Esophagus muscularis mucosa (tissue), 4 donors: ENCODE results near the gene ANKS1B. TPM values are rescaled to one million over a fixed set of nuclear protein-coding genes. Genes with fewer than 3 reads are reported as not detected.
"Not testable (repeated sequence)": the region's sequence is repeated elsewhere in the genome, so short reads cannot be mapped to it uniquely, and the experiment has no call there.

Source experiments
- DNase-seq: peaks from one replicate; pipeline ENCODE4 v3.0.0-alpha.2; 2017; ENCODE audit errors: extremely low spot score
- H3K27ac ChIP-seq, 4 donors: fragments of 200-600 bp; sonication (generic); replicated peaks in 1 of 4; 1 replicate in 3 of 4; 2 replicates in 1 of 4; pipeline ENCODE4 v1.5.1; 2016 to 2019; ENCODE audit warnings: mild to moderate bottlenecking in 1 of 4
- H3K27me3 ChIP-seq, 4 donors: fragments of 200-600 bp; sonication (generic); one replicate each; pipeline versions ENCODE4 v1.5.1 to v1.6.0; 2016 to 2019
- H3K36me3 ChIP-seq, 4 donors: fragments of 200-600 bp; sonication (generic); one replicate each; pipeline ENCODE4 v1.5.1; 2016 to 2019
- H3K4me1 ChIP-seq, 4 donors: fragments of 200-600 bp; sonication (generic); one replicate each; pipeline ENCODE4 v1.5.1; 2016 to 2019
- H3K4me3 ChIP-seq, 4 donors: fragments of 200-600 bp; sonication (generic); 1 replicate in 2 of 4; 2 replicates in 2 of 4; pipeline ENCODE4 v1.5.1; 2016 to 2019; ENCODE audit warnings: mild to moderate bottlenecking in 4 of 4, moderate library complexity in 1 of 4
- H3K9me3 ChIP-seq, 4 donors: fragments of 200-600 bp; sonication (generic); 1 replicate in 3 of 4; 2 replicates in 1 of 4; pipeline ENCODE4 v1.5.1; 2016 to 2019
- CTCF ChIP-seq, 3 experiments: fragments of 200-600 bp in 2 of 3; fragments of 450-650 bp in 1 of 3; sonication (generic) in 2 of 3; IDR thresholded peaks; one replicate each; pipeline ENCODE4 v1.5.1; 2017 to 2019; ENCODE audit warnings: antibody characterized with exemption in 3 of 3, mild to moderate bottlenecking in 2 of 3, moderate library complexity in 1 of 3
- EP300 ChIP-seq: sonication (generic); formaldehyde crosslinking; IDR thresholded peaks from one replicate; pipeline ENCODE4 v1.6.1; 2017; ENCODE audit warnings: antibody characterized with exemption
- POLR2A ChIP-seq: fragments of 450-650 bp; IDR thresholded peaks from one replicate; pipeline ENCODE4 v1.6.1; 2017; ENCODE audit warnings: antibody characterized with exemption, moderate library complexity, mild to moderate bottlenecking, low read depth
- POLR2AphosphoS5 ChIP-seq, 2 donors: sonication (generic); formaldehyde crosslinking; IDR thresholded peaks; one replicate each; pipeline ENCODE4 v1.6.1; 2017; ENCODE audit warnings: antibody characterized with exemption in 2 of 2
- WGBS: methylation state at CpG from one replicate; pipeline ENCODE4 v1.1.5; 2018; 5-methylcytosine and 5-hydroxymethylcytosine counted together
- intact Hi-C: fragments of 100-400 bp; cut with DNase I; formaldehyde crosslinking; loops from one replicate; pipeline ENCODE4 v1.15.1; 2023
- total RNA-seq, 4 donors: library from RNA; depleted of rRNA; stranded (reverse); fragments of >200 nt; gene quantifications; one replicate each; pipeline versions ENCODE4 v1.1.0 to v1.2.1, GENCODE V29; 2016

Gene ANKS1B
- total RNA-seq, 4 donors from 2014 or later: 20.4 to 28.7 (median 21.6) TPM

GRCh38 chr12:99042226-99042625 is 942.5 kb downstream of the ANKS1B start:
- Histone ChIP-seq H3K9me3 (peaks cover 0 to 5% (median 2%) of the 10 kb centered on the region in 4 donors), H3K27ac (no peak overlapping the region), H3K36me3 (no peaks in the 10 kb centered on the region), H3K4me3 (no peak overlapping the region), H3K27me3 (no peaks in the 10 kb centered on the region), H3K4me1 (no peaks in the 10 kb centered on the region)
- TF ChIP-seq POLR2A (no peak), POLR2AphosphoS5 (IDR thresholded peaks at IDR 0.05) (no peak), CTCF (IDR thresholded peaks at IDR 0.05) (no peak), EP300 (no peak)
- DNase-seq: no peak
- 74% methylated on average over 4 of the region's 4 CpGs for WGBS
- intact Hi-C loops: loop anchor here (5.0 kb wide), 1 partner anchor 725 kb away; no protein-coding TSS in a partner anchor

GRCh38 chr12:99039367-99040120 is 945.2 kb downstream of the ANKS1B start:
- no peaks in the 10 kb centered on the region for H3K27me3 ChIP-seq
- no peak overlapping the region for H3K4me3 ChIP-seq
- no peaks in the 10 kb centered on the region for H3K36me3 ChIP-seq
- H3K4me1 ChIP-seq: no peaks in the 10 kb centered on the region
- H3K9me3 ChIP-seq: no peaks in the 10 kb centered on the region
- H3K27ac ChIP-seq: no peak overlapping the region
- no peak for DNase-seq
- intact Hi-C loops: loop anchor here (5.0 kb wide), 1 partner anchor 728 kb away; no protein-coding TSS in a partner anchor
- TF ChIP-seq EP300: no peak
- no peak for TF ChIP-seq POLR2A
- no peak for TF ChIP-seq CTCF (IDR thresholded peaks at IDR 0.05)
- TF ChIP-seq POLR2AphosphoS5 (IDR thresholded peaks at IDR 0.05): no peak
- 86% methylated on average over 7 of the region's 9 CpGs for WGBS

- no peak overlapping the region for H3K4me3 ChIP-seq
- no peak for TF ChIP-seq POLR2A
- TF ChIP-seq CTCF (IDR thresholded peaks at IDR 0.05): no peak
- no peak for TF ChIP-seq EP300
- no peak for TF ChIP-seq POLR2AphosphoS5 (IDR thresholded peaks at IDR 0.05)
- no peaks in the 10 kb centered on the region for H3K9me3 ChIP-seq
- no peaks in the 10 kb centered on the region for H3K4me1 ChIP-seq
- no peak for DNase-seq
- H3K27me3 ChIP-seq: no peaks in the 10 kb centered on the region
- no peak overlapping the region for H3K27ac ChIP-seq
- intact Hi-C loops: no loop called here
- H3K36me3 ChIP-seq: no peaks in the 10 kb centered on the region
Measured at GRCh38 chr12:99036566-99036965, 948.2 kb downstream of the ANKS1B start.

GRCh38 chr12:99035803-99036202 is 948.9 kb downstream of the ANKS1B start:
- no peaks in the 10 kb centered on the region for H3K9me3 ChIP-seq
- H3K36me3 ChIP-seq: no peaks in the 10 kb centered on the region
- H3K27ac ChIP-seq: no peak overlapping the region
- WGBS: 54% methylated on average over 5 of the region's 5 CpGs
- H3K27me3 ChIP-seq: no peaks in the 10 kb centered on the region
- DNase-seq: no peak
- TF ChIP-seq POLR2AphosphoS5 (IDR thresholded peaks at IDR 0.05) (no peak), POLR2A (no peak), CTCF (IDR thresholded peaks at IDR 0.05) (no peak), EP300 (no peak)
- no peak overlapping the region for H3K4me3 ChIP-seq
- no peaks in the 10 kb centered on the region for H3K4me1 ChIP-seq
- intact Hi-C loops: no loop called here

GRCh38 chr12:99034201-99034600 is 950.5 kb downstream of the ANKS1B start:
- H3K4me1 ChIP-seq, intact Hi-C loops, H3K4me3 ChIP-seq, H3K9me3 ChIP-seq, DNase-seq, H3K27me3 ChIP-seq, H3K36me3 ChIP-seq, H3K27ac ChIP-seq: not testable (repeated sequence)
- WGBS: 97% methylated on average over 4 of the region's 4 CpGs
